Stimulated activated CD4-positive, alpha-beta T cell treated with anti-CD3 and anti-CD28 coated beads, Interleukin-15, amount 100 ng/mL, for 48 hours (primary cell): ENCODE measurements around the gene CYB5B.
"Not testable (repeated sequence)": the region's sequence is repeated elsewhere in the genome, so short reads cannot be mapped to it uniquely, and the experiment has no call there.

ENCODE experiments used
- DNase-seq, 2 donors: peaks; one replicate each; pipeline ENCODE4 v3.0.0-alpha.2; 2020; ENCODE audit warnings: low read depth in 2 of 2

CYB5B gene

DNA sequence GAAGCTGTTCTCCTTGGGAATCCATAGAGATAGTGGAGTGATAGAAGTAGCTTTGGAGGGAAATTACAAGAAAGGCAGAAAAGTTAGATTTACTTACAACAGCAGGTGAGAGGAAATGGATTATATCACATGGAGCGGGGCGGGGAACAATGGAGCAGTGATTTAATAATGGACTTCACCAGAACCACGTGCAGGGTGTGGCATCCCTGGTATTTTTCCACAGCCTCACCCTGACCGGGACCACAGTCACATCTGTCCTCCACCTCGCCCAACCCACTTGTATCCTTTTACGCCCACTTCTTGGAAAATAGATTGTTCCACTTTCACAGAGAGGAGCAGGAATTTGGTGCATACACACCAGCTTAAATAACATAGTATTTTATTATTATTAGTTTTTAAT, 15.9 kb upstream of the CYB5B start:
- DNase-seq, result no peak

- DNase-seq, result no peak
Observed at GRCh38 chr16:69410219-69410990, 14.0 kb upstream of the CYB5B start.

DNA sequence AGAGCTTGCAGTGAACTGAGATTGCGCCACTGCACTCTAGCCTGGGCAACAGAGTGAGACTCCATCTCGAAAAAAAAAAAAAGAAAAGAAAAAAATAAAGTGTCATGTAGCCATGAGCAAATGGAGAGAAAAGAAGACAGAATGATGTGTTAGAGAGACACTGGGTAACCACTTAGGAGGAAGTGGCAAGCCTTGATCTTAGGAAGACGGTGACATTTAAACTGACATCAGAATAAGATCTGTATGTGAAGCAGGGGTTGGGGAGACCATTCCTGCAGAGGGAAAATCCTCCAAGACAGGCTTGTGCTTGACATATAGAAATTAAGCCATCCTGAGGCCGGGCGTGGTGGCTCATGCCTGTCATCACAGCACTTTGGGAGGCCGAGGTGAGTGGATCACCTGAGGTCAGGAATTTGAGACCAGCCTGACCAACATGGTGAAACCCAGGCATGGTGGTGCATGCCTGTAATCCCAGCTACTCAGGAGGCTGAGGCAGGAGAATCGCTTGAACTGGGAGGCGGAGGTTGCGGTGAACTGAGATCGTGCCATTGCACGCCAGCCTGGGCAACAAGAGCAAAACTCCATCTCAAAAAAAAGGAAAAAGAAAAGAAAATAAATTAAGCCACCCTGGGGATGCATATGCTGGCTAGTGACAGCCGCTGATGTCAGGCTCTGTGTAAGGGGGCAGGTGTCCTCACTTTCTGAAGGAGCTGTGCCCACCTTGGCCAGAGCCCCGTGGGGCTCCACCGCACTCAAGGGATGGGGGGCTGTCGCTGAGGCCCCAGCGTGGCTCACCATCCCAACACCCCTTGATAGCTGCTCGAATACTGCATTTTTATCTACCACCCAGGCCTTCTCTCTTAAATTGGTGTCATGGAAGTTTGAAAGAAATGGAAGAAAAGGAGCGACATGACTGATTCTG, 13.1 kb upstream of the CYB5B start:
- no peak for DNase-seq

DNA sequence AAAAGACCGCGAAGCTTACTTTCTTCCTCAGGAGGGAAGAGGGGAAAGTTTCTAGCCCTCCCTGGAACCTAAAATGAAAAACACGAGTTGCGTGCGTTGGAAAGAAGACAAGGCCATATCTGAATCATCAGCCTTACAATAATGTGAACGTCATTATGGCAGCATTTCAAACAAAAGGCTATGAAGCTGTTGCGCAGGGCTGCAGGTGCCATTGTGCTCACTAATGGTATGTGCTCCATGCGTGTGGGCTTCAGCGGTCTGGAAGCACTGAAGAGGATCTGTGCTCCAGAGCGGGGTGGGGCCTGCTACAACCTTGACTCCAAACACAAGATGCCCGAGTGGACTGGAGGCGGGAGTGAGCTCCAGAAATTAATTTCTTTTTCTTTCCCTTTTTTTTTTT, 12.1 kb upstream of the CYB5B start:
- no peak for DNase-seq

DNA sequence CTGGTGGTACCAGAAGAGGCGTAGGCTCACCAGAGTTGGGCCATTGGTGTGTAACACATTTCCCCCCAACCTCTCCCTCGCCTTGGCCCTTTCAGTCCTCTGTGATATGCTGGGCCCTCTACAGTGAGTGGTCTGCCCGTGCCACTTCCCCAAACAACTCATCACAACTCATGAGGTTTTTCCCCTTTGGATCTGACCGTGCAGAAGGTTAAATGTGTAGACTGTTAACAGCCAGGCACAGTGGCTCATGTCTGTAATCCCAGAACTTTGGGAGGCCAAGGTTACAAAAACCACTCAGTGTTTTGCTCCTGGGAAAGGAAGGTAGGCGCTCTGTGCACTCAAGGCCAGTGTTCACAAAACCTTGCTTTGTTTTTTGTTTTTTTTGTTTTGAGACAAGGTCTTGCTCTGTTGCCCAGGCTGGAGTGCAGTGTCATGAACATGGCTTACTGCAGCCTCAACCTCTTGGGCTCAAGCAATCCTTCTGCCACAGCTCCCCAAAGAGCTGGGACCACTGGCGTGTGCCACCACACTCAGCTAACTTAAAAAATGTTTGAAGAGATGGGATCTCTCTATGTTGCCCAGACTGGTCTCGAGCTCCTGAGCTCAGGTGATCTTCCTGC, 11.3 kb upstream of the CYB5B start:
- no peak for DNase-seq

- no peak for DNase-seq
Observed at GRCh38 chr16:69417520-69418199, 6.8 kb upstream of the CYB5B start.

DNA sequence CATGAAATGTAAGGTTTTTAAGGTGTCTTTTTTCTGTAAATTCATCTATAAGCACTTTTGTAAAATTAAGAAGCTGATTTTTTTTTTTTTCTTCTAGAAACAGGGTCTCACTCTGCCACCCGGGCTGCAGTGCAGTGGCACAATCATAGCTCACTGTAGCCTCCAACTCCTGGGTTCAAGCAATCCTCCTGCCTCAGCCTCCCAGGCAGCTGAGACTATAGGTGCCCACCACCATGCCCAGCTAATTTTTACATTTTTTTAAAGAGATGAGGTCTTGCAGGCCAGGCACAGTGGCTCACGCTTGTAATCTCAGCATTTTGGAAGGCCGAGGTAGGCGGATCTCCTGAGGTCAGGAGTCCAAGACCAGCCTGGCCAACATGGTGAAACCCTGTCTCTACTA, 4.5 kb upstream of the CYB5B start:
- no peak for DNase-seq

DNA sequence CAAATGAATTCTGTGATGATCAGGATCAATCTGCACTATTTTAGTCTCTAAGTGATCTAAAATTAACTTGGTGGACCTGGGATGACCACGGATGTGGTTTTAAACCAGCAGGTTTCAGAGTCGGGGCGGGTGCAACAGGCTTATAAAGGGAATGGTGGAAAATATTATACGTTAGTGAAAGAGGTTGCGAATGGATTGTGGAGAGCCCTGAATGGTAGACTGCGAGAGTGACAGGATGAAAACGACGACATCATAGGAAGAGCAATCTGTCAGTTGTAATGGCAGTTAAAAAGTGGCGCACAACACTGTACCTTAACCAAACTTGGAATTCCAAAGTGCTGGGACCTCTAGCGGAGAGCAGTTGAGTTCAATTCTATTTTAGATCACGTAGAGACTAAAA, 1.2 kb upstream of the CYB5B start:
- DNase-seq, result no peak

DNA sequence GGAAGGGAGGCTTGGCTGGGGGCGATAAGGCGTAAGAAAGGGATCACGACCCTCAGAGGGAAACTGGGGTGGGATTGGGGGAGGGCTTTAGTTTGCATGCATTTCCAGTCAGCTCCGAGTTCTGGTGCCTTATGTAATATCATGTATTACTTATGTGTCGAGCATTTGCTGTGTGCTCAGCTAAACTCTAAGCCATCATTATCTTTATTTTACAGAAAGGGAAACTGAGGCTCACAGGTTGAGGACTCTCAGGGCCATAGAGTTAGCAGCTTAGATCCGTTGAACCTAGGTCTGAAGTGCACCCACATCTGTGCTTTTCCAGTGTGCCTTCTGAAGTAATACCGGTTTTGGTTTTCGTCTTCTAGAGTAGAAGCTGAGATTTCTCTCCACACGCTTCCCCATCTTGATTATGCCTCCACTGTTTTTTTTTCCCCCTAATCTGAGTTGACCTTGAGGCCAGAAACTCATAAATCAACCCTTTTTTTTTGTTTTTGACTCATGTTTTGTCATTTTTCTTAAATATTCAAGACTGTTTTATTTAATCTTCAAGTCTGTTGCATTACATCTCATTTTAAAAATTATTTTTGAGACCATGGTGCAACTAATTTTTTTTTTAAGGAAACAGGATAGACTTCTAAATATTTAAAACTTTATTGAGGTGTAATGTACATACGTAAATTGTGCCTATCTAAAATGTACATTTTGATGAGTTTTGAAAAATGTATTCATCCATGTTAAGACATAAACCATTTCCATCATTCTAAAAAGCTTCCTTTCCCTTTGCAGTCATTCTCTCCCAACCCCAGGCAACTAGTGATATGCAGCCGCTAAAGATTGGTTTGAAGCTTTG, 741 bp downstream of the CYB5B start:
- DNase-seq, result no peak

- no peak for DNase-seq
Observed at GRCh38 chr16:69428652-69429051, 4.2 kb downstream of the CYB5B start.

DNA sequence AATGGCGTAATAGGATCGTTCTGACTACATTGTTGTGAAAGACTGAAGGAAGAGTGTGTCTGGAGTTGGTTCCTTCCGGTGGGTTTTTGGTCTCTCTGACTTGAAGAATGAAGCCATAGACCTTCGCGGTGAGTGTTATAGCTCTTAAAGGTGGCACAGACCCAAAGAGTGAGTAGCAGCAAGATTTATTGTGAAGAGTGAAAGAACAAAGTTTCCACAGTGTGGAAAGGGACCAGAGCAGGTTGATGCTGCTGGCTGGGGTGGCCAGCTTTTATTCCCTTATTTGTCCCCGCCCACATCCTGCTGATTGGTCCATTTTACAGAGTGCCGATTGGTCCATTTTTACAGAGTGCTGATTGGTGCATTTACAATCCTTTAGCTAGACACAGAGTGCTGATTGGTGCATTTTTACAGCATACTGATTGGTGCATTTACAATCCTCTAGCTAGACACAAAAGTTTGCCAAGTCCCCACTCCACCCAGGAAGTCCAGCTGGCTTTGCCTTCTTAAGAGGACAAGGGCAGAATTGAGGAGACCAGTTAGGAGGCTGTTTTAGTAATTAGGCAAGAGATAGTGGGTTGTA, 4.7 kb downstream of the CYB5B start:
- DNase-seq, result not testable (repeated sequence)

- DNase-seq, result no peak
Observed at GRCh38 chr16:69431948-69432468, 7.6 kb downstream of the CYB5B start.

DNA sequence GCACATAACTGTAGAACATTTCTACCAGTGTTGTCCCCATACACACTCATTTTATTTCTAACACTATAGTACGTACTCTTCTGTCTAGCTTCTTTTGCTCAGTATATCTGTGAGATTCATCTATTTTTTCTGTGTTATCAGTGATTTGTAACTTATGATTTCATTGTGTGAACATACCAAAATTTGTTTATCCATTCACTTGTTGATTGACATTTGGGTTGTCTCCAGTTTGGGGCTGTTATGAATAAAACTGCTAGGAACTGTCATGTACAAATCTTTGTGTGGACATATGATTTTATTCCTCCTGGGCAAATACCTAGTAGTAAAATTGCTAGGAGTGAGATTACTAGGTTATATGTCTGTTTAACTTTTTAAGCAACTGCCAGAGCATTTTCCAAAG, 9.6 kb downstream of the CYB5B start:
- no peak for DNase-seq

GRCh38 chr16:69435977-69436820, 11.8 kb downstream of the CYB5B start:
- DNase-seq, result no peak

DNA sequence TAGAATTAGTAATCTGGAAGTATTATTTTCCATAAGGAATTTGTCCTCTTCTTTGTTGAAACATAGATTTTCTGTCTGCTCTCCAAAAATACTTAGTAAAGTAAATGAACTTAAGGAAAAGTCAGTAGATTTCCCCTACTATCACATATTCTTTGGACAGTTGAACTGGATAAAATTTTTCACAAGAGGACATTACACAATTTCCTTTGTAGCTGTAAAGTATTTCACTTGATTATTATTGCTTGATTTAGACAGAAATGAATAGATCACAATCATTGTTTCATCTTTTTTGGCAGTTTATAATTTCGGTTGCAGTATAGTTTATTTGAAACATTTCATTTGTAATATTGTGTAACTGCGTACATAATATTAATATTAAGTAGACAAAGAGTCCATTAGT, 12.5 kb downstream of the CYB5B start:
- DNase-seq, result no peak

DNA sequence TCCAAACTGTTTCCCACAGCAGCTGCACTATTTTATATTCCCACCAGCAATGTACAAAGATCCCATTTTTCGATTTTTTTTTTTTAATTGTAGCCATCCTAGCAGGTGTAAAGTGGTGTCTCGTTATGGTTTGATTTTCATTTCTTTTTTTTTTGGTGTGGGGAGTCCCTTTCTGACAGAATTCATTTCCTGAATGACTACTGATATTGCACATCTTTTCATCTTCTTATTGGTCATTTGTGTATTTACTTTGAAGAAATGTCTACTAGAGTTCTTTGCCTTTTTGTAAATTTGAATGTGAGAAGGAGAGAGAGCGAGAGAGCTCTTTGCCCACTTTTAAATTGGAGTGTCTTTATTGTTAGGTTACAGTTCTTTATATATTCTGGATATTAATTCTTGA, 14.0 kb downstream of the CYB5B start:
- DNase-seq, result no peak

- DNase-seq, result no peak
Observed at GRCh38 chr16:69440250-69440649, 15.8 kb downstream of the CYB5B start.

- DNase-seq, result not testable (repeated sequence)
Observed at GRCh38 chr16:69441030-69441429, 16.6 kb downstream of the CYB5B start.

GRCh38 chr16:69443927-69444631, 19.7 kb downstream of the CYB5B start:
- no peak for DNase-seq
